ENCODE data around the gene RIC1. TPM values are rescaled to one million over a fixed set of nuclear protein-coding genes. Genes with fewer than 3 reads are reported as not detected.
A peak's percentile ranks its signal among the peaks of the same experiment; 100 is the strongest.
"Not testable (repeated sequence)": the region's sequence is repeated elsewhere in the genome, so short reads cannot be mapped to it uniquely, and the experiment has no call there.

RIC1 gene
- total RNA-seq, 2 experiments from 2014 or later, result 17.7 to 20.2 TPM

GRCh38 chr9:5644501-5644900 lies 15.6 kb downstream of the RIC1 start:
- no peak overlapping the region for H3K27ac Mint-ChIP-seq
- no peak for DNase-seq
- ChIA-PET CTCF (no interaction called here), POLR2A (no interaction called here)
- peaks cover 18% of the 10 kb centered on the region for H3K4me1 Mint-ChIP-seq
- H3K27me3 Mint-ChIP-seq, result no peaks in the 10 kb centered on the region
- H3K9me3 Mint-ChIP-seq, result peaks cover 48% of the 10 kb centered on the region
- no peak overlapping the region for H3K4me3 Mint-ChIP-seq
- peaks cover 57% of the 10 kb centered on the region for H3K36me3 Mint-ChIP-seq (ENCODE audit: low read depth)

GRCh38 chr9:5646116-5646515 lies 17.2 kb downstream of the RIC1 start:
- peaks cover 50% of the 10 kb centered on the region for H3K36me3 Mint-ChIP-seq (ENCODE audit: low read depth)
- DNase-seq, result no peak
- POLR2A ChIA-PET, result no interaction called here
- peaks cover 26% of the 10 kb centered on the region for H3K4me1 Mint-ChIP-seq
- H3K27me3 Mint-ChIP-seq, result no peaks in the 10 kb centered on the region
- H3K4me3 Mint-ChIP-seq, result no peak overlapping the region
- CTCF ChIA-PET, result no interaction called here
- H3K9me3 Mint-ChIP-seq, result peaks cover 50% of the 10 kb centered on the region
- no peak overlapping the region for H3K27ac Mint-ChIP-seq

- no peak for DNase-seq
- Mint-ChIP-seq H3K27me3 (no peaks in the 10 kb centered on the region), H3K4me3 (no peak overlapping the region), H3K9me3 (peaks cover 66% of the 10 kb centered on the region), H3K27ac (no peak overlapping the region), H3K36me3 (ENCODE audit: low read depth) (peaks cover 55% of the 10 kb centered on the region), H3K4me1 (peaks cover 13% of the 10 kb centered on the region)
- CTCF ChIA-PET, result interaction anchor here (0.6 to 0.7 kb wide), 2 partner anchors 171 to 209 kb away, joined by 4 read pairs; no protein-coding TSS in a partner anchor
- POLR2A ChIA-PET, result no interaction called here
Observed at GRCh38 chr9:5650356-5651105, 21.6 kb downstream of the RIC1 start.

- peaks cover 57% of the 10 kb centered on the region for H3K36me3 Mint-ChIP-seq (ENCODE audit: low read depth)
Observed at GRCh38 chr9:5651246-5651645, 22.3 kb downstream of the RIC1 start.

GRCh38 chr9:5652821-5653220 lies 23.9 kb downstream of the RIC1 start:
- POLR2A ChIA-PET, result no interaction called here

More at GRCh38 chr9:5651246-5651645, 22.3 kb downstream of the RIC1 start:
- Mint-ChIP-seq H3K4me1 (peaks cover 12% of the 10 kb centered on the region), H3K9me3 (peaks cover 62% of the 10 kb centered on the region), H3K27ac (no peak overlapping the region), H3K4me3 (no peak overlapping the region), H3K27me3 (no peaks in the 10 kb centered on the region)
- no peak for DNase-seq
- ChIA-PET POLR2A (no interaction called here), CTCF (interaction anchor here (0.6 to 0.7 kb wide), 2 partner anchors 170 to 210 kb away, joined by 4 read pairs; no protein-coding TSS in a partner anchor)

GRCh38 chr9:5662804-5663203 lies 33.9 kb downstream of the RIC1 start:
- CTCF ChIA-PET, H3K4me3 Mint-ChIP-seq, H3K27me3 Mint-ChIP-seq, DNase-seq: not testable (repeated sequence)
- POLR2A ChIA-PET, result interaction anchor here (0.5 kb wide), 1 partner anchor 116 kb away, joined by 6 read pairs; no protein-coding TSS in a partner anchor
- Mint-ChIP-seq H3K9me3 (peaks cover 35% of the 10 kb centered on the region), H3K36me3 (ENCODE audit: low read depth) (peaks cover 79% of the 10 kb centered on the region), H3K4me1 (peaks cover 22% of the 10 kb centered on the region), H3K27ac (peak overlapping the region; percentile 42)

More at GRCh38 chr9:5652821-5653220, 23.9 kb downstream of the RIC1 start:
- CTCF ChIA-PET, result no interaction called here
- H3K9me3 Mint-ChIP-seq, result peaks cover 53% of the 10 kb centered on the region
- H3K4me1 Mint-ChIP-seq, result peaks cover 10% of the 10 kb centered on the region
- peaks cover 55% of the 10 kb centered on the region for H3K36me3 Mint-ChIP-seq (ENCODE audit: low read depth)
- no peak overlapping the region for H3K4me3 Mint-ChIP-seq
- no peak for DNase-seq
- H3K27ac Mint-ChIP-seq, result no peak overlapping the region
- no peaks in the 10 kb centered on the region for H3K27me3 Mint-ChIP-seq

- CTCF ChIA-PET, result interaction anchor here (0.5 to 1.0 kb wide), 2 partner anchors 11 to 153 kb away, joined by 3 to 4 read pairs; no protein-coding TSS in a partner anchor
- peaks cover 39% of the 10 kb centered on the region for H3K9me3 Mint-ChIP-seq
- DNase-seq, result no peak
- POLR2A ChIA-PET, result interaction anchor here (0.6 kb wide), 1 partner anchor 604 kb away, joined by 5 read pairs; no protein-coding TSS in a partner anchor
- H3K4me1 Mint-ChIP-seq, result peaks cover 28% of the 10 kb centered on the region
- peaks cover 78% of the 10 kb centered on the region for H3K36me3 Mint-ChIP-seq (ENCODE audit: low read depth)
- no peak overlapping the region for H3K27ac Mint-ChIP-seq
- H3K27me3 Mint-ChIP-seq, result no peaks in the 10 kb centered on the region
- H3K4me3 Mint-ChIP-seq, result no peak overlapping the region
Observed at GRCh38 chr9:5665059-5665458, 36.2 kb downstream of the RIC1 start.

GRCh38 chr9:5667391-5667790 lies 38.5 kb downstream of the RIC1 start:
- Mint-ChIP-seq H3K27me3 (no peaks in the 10 kb centered on the region), H3K27ac (no peak overlapping the region)

GRCh38 chr9:5670079-5670478 lies 41.2 kb downstream of the RIC1 start:
- DNase-seq, result no peak
- ChIA-PET CTCF (no interaction called here), POLR2A (interaction anchor here (0.6 kb wide), 1 partner anchor 46 kb away, joined by 3 read pairs; no protein-coding TSS in a partner anchor)

More at GRCh38 chr9:5667391-5667790, 38.5 kb downstream of the RIC1 start:
- peaks cover 27% of the 10 kb centered on the region for H3K9me3 Mint-ChIP-seq
- H3K4me1 Mint-ChIP-seq, result peaks cover 40% of the 10 kb centered on the region
- no peak for DNase-seq
- ChIA-PET CTCF (no interaction called here), POLR2A (no interaction called here)
- H3K36me3 Mint-ChIP-seq (ENCODE audit: low read depth), result peaks cover 56% of the 10 kb centered on the region
- no peak overlapping the region for H3K4me3 Mint-ChIP-seq

GRCh38 chr9:5671711-5672353 lies 42.9 kb downstream of the RIC1 start:
- H3K4me1 Mint-ChIP-seq, result peaks cover 30% of the 10 kb centered on the region
- ChIA-PET POLR2A (interaction anchor here (0.9 kb wide), 1 partner anchor 43 kb away, joined by 3 read pairs; no protein-coding TSS in a partner anchor), CTCF (interaction anchor here (0.8 kb wide), 1 partner anchor 17 kb away, joined by 3 read pairs; no protein-coding TSS in a partner anchor)
- H3K36me3 Mint-ChIP-seq (ENCODE audit: low read depth), result peaks cover 21% of the 10 kb centered on the region
- DNase-seq, result peak; percentile 63
- H3K9me3 Mint-ChIP-seq, result peaks cover 8% of the 10 kb centered on the region
- no peak overlapping the region for H3K4me3 Mint-ChIP-seq
- H3K27ac Mint-ChIP-seq, result peak overlapping the region; percentile 28
- H3K27me3 Mint-ChIP-seq, result no peaks in the 10 kb centered on the region

More at GRCh38 chr9:5670079-5670478, 41.2 kb downstream of the RIC1 start:
- Mint-ChIP-seq H3K4me1 (peaks cover 36% of the 10 kb centered on the region), H3K27me3 (no peaks in the 10 kb centered on the region), H3K36me3 (ENCODE audit: low read depth) (peaks cover 35% of the 10 kb centered on the region), H3K9me3 (peaks cover 8% of the 10 kb centered on the region), H3K4me3 (no peak overlapping the region), H3K27ac (no peak overlapping the region)

GRCh38 chr9:5675046-5675445 lies 46.1 kb downstream of the RIC1 start:
- H3K9me3 Mint-ChIP-seq; H3K36me3 Mint-ChIP-seq (ENCODE audit: low read depth); POLR2A ChIA-PET; CTCF ChIA-PET; DNase-seq; H3K27ac Mint-ChIP-seq; H3K4me3 Mint-ChIP-seq; H3K27me3 Mint-ChIP-seq: not testable (repeated sequence)
- H3K4me1 Mint-ChIP-seq, result peaks cover 20% of the 10 kb centered on the region

- peaks cover 38% of the 10 kb centered on the region for H3K36me3 Mint-ChIP-seq (ENCODE audit: low read depth)
Observed at GRCh38 chr9:5683591-5683990, 54.7 kb downstream of the RIC1 start.

GRCh38 chr9:5684101-5684500 lies 55.2 kb downstream of the RIC1 start:
- Mint-ChIP-seq H3K4me1 (peaks cover 1% of the 10 kb centered on the region), H3K27ac (no peak overlapping the region), H3K4me3 (no peak overlapping the region), H3K27me3 (no peaks in the 10 kb centered on the region), H3K9me3 (peaks cover 24% of the 10 kb centered on the region), H3K36me3 (ENCODE audit: low read depth) (peaks cover 37% of the 10 kb centered on the region)
- ChIA-PET POLR2A (no interaction called here), CTCF (no interaction called here)
- no peak for DNase-seq

More at GRCh38 chr9:5683591-5683990, 54.7 kb downstream of the RIC1 start:
- H3K27ac Mint-ChIP-seq, H3K4me3 Mint-ChIP-seq, POLR2A ChIA-PET, DNase-seq, CTCF ChIA-PET, H3K27me3 Mint-ChIP-seq, H3K4me1 Mint-ChIP-seq: not testable (repeated sequence)
- H3K9me3 Mint-ChIP-seq, result peaks cover 25% of the 10 kb centered on the region
